Activated T-helper 1 cell treated with anti-CD3 and anti-CD28 coated beads, Interleukin-12 subunit alpha, Interleukin-12 subunit beta, Interleukin-2, Interleukin-4 antibody, amounts not matched to agents 30 ng/mL and 10 ng/mL and 1 ng/mL, durations not matched to agents 14 hours and 24 hours and 36 hours (primary cell): ENCODE results near the gene VGLL3. TPM values are rescaled to one million over a fixed set of nuclear protein-coding genes. Genes with fewer than 3 reads are reported as not detected.

ENCODE experiments used
- DNase-seq: peaks from one replicate; pipeline ENCODE4 v3.0.0; 2021; ENCODE audit warnings: low spot score
- H3K27ac Mint-ChIP-seq: one replicate; pipeline ENCODE4 v1.8.0; 2021; ENCODE audit warnings: mild to moderate bottlenecking, mixed read lengths
- H3K27me3 Mint-ChIP-seq: one replicate; pipeline ENCODE4 v1.8.0; 2022; ENCODE audit warnings: mild to moderate bottlenecking, moderate library complexity, mixed read lengths; ENCODE audit not compliant: insufficient read depth
- H3K36me3 Mint-ChIP-seq: one replicate; pipeline ENCODE4 v1.8.0; 2021; ENCODE audit warnings: low read depth, mixed read lengths
- H3K4me1 Mint-ChIP-seq: one replicate; pipeline ENCODE4 v1.8.0; 2021; ENCODE audit warnings: low read depth, mixed read lengths
- H3K4me3 Mint-ChIP-seq: one replicate; pipeline ENCODE4 v1.8.0; 2021; ENCODE audit warnings: mild to moderate bottlenecking, moderate library complexity, mixed read lengths
- H3K9me3 Mint-ChIP-seq: one replicate; pipeline ENCODE4 v1.8.0; 2021; ENCODE audit warnings: mixed read lengths
- intact Hi-C: fragments of 100-400 bp; cut with micrococcal nuclease; formaldehyde crosslinking; loops from one replicate; pipeline ENCODE4 v1.15.1; 2024
- total RNA-seq: library from RNA; stranded (reverse); gene quantifications from 2 replicates; pipeline ENCODE4 v1.2.3, GENCODE V29; 2022

VGLL3 gene
- total RNA-seq, 1 donor from 2014 or later: not detected

GRCh38 chr3:87000940-87001339 is 10.0 kb upstream of the VGLL3 start:
- H3K9me3 Mint-ChIP-seq: no peaks in the 10 kb centered on the region
- intact Hi-C loops: no loop called here
- H3K4me1 Mint-ChIP-seq: no peaks in the 10 kb centered on the region
- H3K27me3 Mint-ChIP-seq: peaks cover 8% of the 10 kb centered on the region
- H3K36me3 Mint-ChIP-seq: no peaks in the 10 kb centered on the region
- DNase-seq: no peak
- H3K4me3 Mint-ChIP-seq: no peak overlapping the region
- no peak overlapping the region for H3K27ac Mint-ChIP-seq

- Mint-ChIP-seq H3K4me3 (no peak overlapping the region), H3K9me3 (no peaks in the 10 kb centered on the region)
Measured at GRCh38 chr3:86998569-86998968, 7.6 kb upstream of the VGLL3 start.

GRCh38 chr3:86996261-86996955 is 5.5 kb upstream of the VGLL3 start:
- Mint-ChIP-seq H3K9me3 (no peaks in the 10 kb centered on the region), H3K4me1 (no peaks in the 10 kb centered on the region), H3K27ac (no peak overlapping the region), H3K4me3 (no peak overlapping the region), H3K36me3 (no peaks in the 10 kb centered on the region), H3K27me3 (peaks cover 23% of the 10 kb centered on the region)
- intact Hi-C loops: no loop called here
- DNase-seq: no peak

More at GRCh38 chr3:86998569-86998968, 7.6 kb upstream of the VGLL3 start:
- Mint-ChIP-seq H3K36me3 (no peaks in the 10 kb centered on the region), H3K4me1 (no peaks in the 10 kb centered on the region), H3K27ac (no peak overlapping the region), H3K27me3 (peaks cover 12% of the 10 kb centered on the region)
- no peak for DNase-seq
- intact Hi-C loops: no loop called here

GRCh38 chr3:86995537-86995936 is 4.6 kb upstream of the VGLL3 start:
- intact Hi-C loops: no loop called here
- Mint-ChIP-seq H3K36me3 (no peaks in the 10 kb centered on the region), H3K4me1 (no peaks in the 10 kb centered on the region), H3K27me3 (peaks cover 25% of the 10 kb centered on the region), H3K9me3 (no peaks in the 10 kb centered on the region), H3K27ac (no peak overlapping the region), H3K4me3 (no peak overlapping the region)
- no peak for DNase-seq

- H3K4me1 Mint-ChIP-seq: no peaks in the 10 kb centered on the region
- H3K27ac Mint-ChIP-seq: no peak overlapping the region
- no peak for DNase-seq
- no peak overlapping the region for H3K4me3 Mint-ChIP-seq
- H3K36me3 Mint-ChIP-seq: no peaks in the 10 kb centered on the region
- H3K9me3 Mint-ChIP-seq: no peaks in the 10 kb centered on the region
- intact Hi-C loops: no loop called here
- peaks cover 34% of the 10 kb centered on the region for H3K27me3 Mint-ChIP-seq
Measured at GRCh38 chr3:86993704-86994103, 2.8 kb upstream of the VGLL3 start.

- Mint-ChIP-seq H3K9me3 (no peaks in the 10 kb centered on the region), H3K4me3 (no peak overlapping the region), H3K36me3 (no peaks in the 10 kb centered on the region), H3K27ac (no peak overlapping the region), H3K27me3 (peaks cover 34% of the 10 kb centered on the region), H3K4me1 (no peaks in the 10 kb centered on the region)
- DNase-seq: no peak
- intact Hi-C loops: no loop called here
Measured at GRCh38 chr3:86991840-86992435, 989 bp upstream of the VGLL3 start.

GRCh38 chr3:86991482-86991815 is 500 bp upstream of the VGLL3 start:
- DNase-seq: no peak
- Mint-ChIP-seq H3K27ac (no peak overlapping the region), H3K4me3 (no peak overlapping the region), H3K9me3 (no peaks in the 10 kb centered on the region), H3K36me3 (no peaks in the 10 kb centered on the region), H3K4me1 (no peaks in the 10 kb centered on the region), H3K27me3 (peaks cover 34% of the 10 kb centered on the region)
- intact Hi-C loops: no loop called here

- H3K36me3 Mint-ChIP-seq: no peaks in the 10 kb centered on the region
Measured at GRCh38 chr3:86990012-86990733, 776 bp downstream of the VGLL3 start.

GRCh38 chr3:86989611-86990010 is 1.3 kb downstream of the VGLL3 start:
- intact Hi-C loops: loop anchor here (5.0 kb wide), 1 partner anchor 217 kb away; no protein-coding TSS in a partner anchor
- Mint-ChIP-seq H3K27me3 (peaks cover 34% of the 10 kb centered on the region), H3K4me1 (no peaks in the 10 kb centered on the region), H3K4me3 (no peak overlapping the region), H3K27ac (no peak overlapping the region), H3K36me3 (no peaks in the 10 kb centered on the region), H3K9me3 (no peaks in the 10 kb centered on the region)
- no peak for DNase-seq

More at GRCh38 chr3:86990012-86990733, 776 bp downstream of the VGLL3 start:
- intact Hi-C loops: no loop called here
- DNase-seq: no peak
- H3K9me3 Mint-ChIP-seq: no peaks in the 10 kb centered on the region
- H3K4me3 Mint-ChIP-seq: no peak overlapping the region
- H3K27ac Mint-ChIP-seq: no peak overlapping the region
- peaks cover 34% of the 10 kb centered on the region for H3K27me3 Mint-ChIP-seq
- no peaks in the 10 kb centered on the region for H3K4me1 Mint-ChIP-seq

GRCh38 chr3:86989006-86989405 is 1.9 kb downstream of the VGLL3 start:
- intact Hi-C loops: loop anchor here (5.0 kb wide), 1 partner anchor 217 kb away; no protein-coding TSS in a partner anchor
- H3K4me1 Mint-ChIP-seq: no peaks in the 10 kb centered on the region
- H3K27me3 Mint-ChIP-seq: peaks cover 32% of the 10 kb centered on the region
- no peaks in the 10 kb centered on the region for H3K36me3 Mint-ChIP-seq
- no peak for DNase-seq
- no peak overlapping the region for H3K4me3 Mint-ChIP-seq
- no peak overlapping the region for H3K27ac Mint-ChIP-seq
- H3K9me3 Mint-ChIP-seq: no peaks in the 10 kb centered on the region

- H3K27ac Mint-ChIP-seq: no peak overlapping the region
- peaks cover 29% of the 10 kb centered on the region for H3K27me3 Mint-ChIP-seq
- H3K4me3 Mint-ChIP-seq: no peak overlapping the region
- intact Hi-C loops: loop anchor here (5.0 kb wide), 1 partner anchor 216 kb away; no protein-coding TSS in a partner anchor
- DNase-seq: no peak
- no peaks in the 10 kb centered on the region for H3K4me1 Mint-ChIP-seq
- no peaks in the 10 kb centered on the region for H3K9me3 Mint-ChIP-seq
- no peaks in the 10 kb centered on the region for H3K36me3 Mint-ChIP-seq
Measured at GRCh38 chr3:86988235-86988634, 2.7 kb downstream of the VGLL3 start.

- H3K4me3 Mint-ChIP-seq: no peak overlapping the region
- no peaks in the 10 kb centered on the region for H3K4me1 Mint-ChIP-seq
Measured at GRCh38 chr3:86987421-86987715, 3.6 kb downstream of the VGLL3 start.

More at GRCh38 chr3:86987421-86987715, 3.6 kb downstream of the VGLL3 start:
- intact Hi-C loops: loop anchor here (5.0 kb wide), 1 partner anchor 215 kb away; no protein-coding TSS in a partner anchor
- Mint-ChIP-seq H3K36me3 (no peaks in the 10 kb centered on the region), H3K27ac (no peak overlapping the region), H3K9me3 (no peaks in the 10 kb centered on the region), H3K27me3 (peaks cover 28% of the 10 kb centered on the region)
- no peak for DNase-seq
